GM18507 (cell line): ENCODE measurements around the gene MRPS6.

Source experiments
- DNase-seq: peaks from one replicate; pipeline ENCODE4 v3.0.0; 2011; ENCODE audit warnings: low read depth; ENCODE audit not compliant: insufficient read length; ENCODE audit errors: extremely low spot score
- FAIRE-seq: peaks from 2 replicates; lab custom pipeline; 2011; peaks lifted over from hg19 to GRCh38; lab: Jason Lieb, UNC

Gene MRPS6

GRCh38 chr21:34190576-34191321 is 117.4 kb downstream of the MRPS6 start:
- FAIRE-seq (no peak), DNase-seq (no peak)

- no peak for FAIRE-seq
These were observed 118.5 kb downstream of the MRPS6 start for GRCh38 chr21:34191876-34192275.

More at GRCh38 chr21:34191876-34192275, 118.5 kb downstream of the MRPS6 start:
- no peak for DNase-seq
